Measurements from ENCODE around the gene EPHA2.

Gene EPHA2

GRCh38 chr1:16133007-16133961 lies 22.6 kb downstream of the EPHA2 start:
- FAIRE-seq, result no peak

- no peak for FAIRE-seq
Observed at GRCh38 chr1:16132325-16132785, 23.5 kb downstream of the EPHA2 start.

GRCh38 chr1:16131636-16132324 lies 24.1 kb downstream of the EPHA2 start:
- FAIRE-seq, result no peak

GRCh38 chr1:16130827-16131226 lies 25.0 kb downstream of the EPHA2 start:
- no peak for FAIRE-seq

GRCh38 chr1:16129921-16130543 lies 25.8 kb downstream of the EPHA2 start:
- no peak for FAIRE-seq

GRCh38 chr1:16129316-16129715 lies 26.6 kb downstream of the EPHA2 start:
- FAIRE-seq, result no peak

GRCh38 chr1:16128338-16128741 lies 27.5 kb downstream of the EPHA2 start:
- FAIRE-seq, result no peak

- no peak for FAIRE-seq
Observed at GRCh38 chr1:16127676-16128337, 28.1 kb downstream of the EPHA2 start.

GRCh38 chr1:16126743-16127515 lies 28.9 kb downstream of the EPHA2 start:
- FAIRE-seq, result no peak

GRCh38 chr1:16126160-16126559 lies 29.7 kb downstream of the EPHA2 start:
- no peak for FAIRE-seq

GRCh38 chr1:16125483-16125882 lies 30.4 kb downstream of the EPHA2 start:
- FAIRE-seq, result no peak

- no peak for FAIRE-seq
Observed at GRCh38 chr1:16125088-16125470, 30.8 kb downstream of the EPHA2 start.

GRCh38 chr1:16124377-16125087 lies 31.3 kb downstream of the EPHA2 start:
- no peak for FAIRE-seq

GRCh38 chr1:16122916-16123315 lies 33.0 kb downstream of the EPHA2 start:
- no peak for FAIRE-seq

- FAIRE-seq, result no peak
Observed at GRCh38 chr1:16122350-16122881, 33.5 kb downstream of the EPHA2 start.

- peak; percentile 4 for FAIRE-seq
Observed at GRCh38 chr1:16120940-16121410, 34.9 kb downstream of the EPHA2 start.

GRCh38 chr1:16120407-16120806 lies 35.5 kb downstream of the EPHA2 start:
- FAIRE-seq, result no peak

GRCh38 chr1:16119926-16120325 lies 35.9 kb downstream of the EPHA2 start:
- no peak for FAIRE-seq

- no peak for FAIRE-seq
Observed at GRCh38 chr1:16119504-16119903, 36.4 kb downstream of the EPHA2 start.

- no peak for FAIRE-seq
Observed at GRCh38 chr1:16118706-16119105, 37.2 kb downstream of the EPHA2 start.

GRCh38 chr1:16117936-16118335 lies 37.9 kb downstream of the EPHA2 start:
- FAIRE-seq, result no peak

Data from endometrium (tissue), 2 donors.